Measurements from ENCODE around the gene PREB.

- TF ChIP-seq CTCF (IDR thresholded peaks at IDR 0.05; ENCODE audit: extremely low read depth in 1 of 2, insufficient read depth in 1 of 2, low read depth in 1 of 2, low read length in 2 of 2) (no peak), POLR2A (IDR thresholded peaks at IDR 0.05; ENCODE audit: low read depth, low read length) (no peak), POLR2AphosphoS5 (IDR thresholded peaks at IDR 0.05; ENCODE audit: insufficient read depth, low read depth, low read length) (no peak), MAX (IDR thresholded peaks at IDR 0.05; ENCODE audit: insufficient read depth, insufficient read length) (no peak)
Observed at GRCh38 chr2:27175330-27175729, 40.9 kb upstream of the PREB start.
